Fibroblast of lung (primary cell): ENCODE results near the gene SULF2. TPM values are rescaled to one million over a fixed set of nuclear protein-coding genes. Genes with fewer than 3 reads are reported as not detected.
"Not testable (repeated sequence)": the region's sequence is repeated elsewhere in the genome, so short reads cannot be mapped to it uniquely, and the experiment has no call there.

Source experiments
- DNase-seq, 2 donors: peaks; one replicate each; pipeline versions ENCODE4 v3.0.0 to v3.0.0-alpha.2; 2010; ENCODE audit warnings: low read depth in 2 of 2
- H2AFZ ChIP-seq: 2 replicates; pipeline ENCODE4 v1.5.1; 2012; ENCODE audit warnings: low read length, control low read depth, inconsistent platforms
- H3K27ac ChIP-seq: 2 replicates; pipeline ENCODE4 v1.5.1; 2011; ENCODE audit warnings: low read length, control low read depth; ENCODE audit not compliant: insufficient read depth
- H3K27me3 ChIP-seq: 2 replicates; pipeline ENCODE4 v1.5.1; 2011; ENCODE audit warnings: mild to moderate bottlenecking, low read length; ENCODE audit not compliant: control insufficient read depth, insufficient read depth
- H3K36me3 ChIP-seq: 2 replicates; pipeline ENCODE4 v1.5.1; 2011; ENCODE audit warnings: low read length; ENCODE audit not compliant: control insufficient read depth, insufficient read depth
- H3K4me1 ChIP-seq: 2 replicates; pipeline ENCODE4 v1.5.1; 2011; ENCODE audit warnings: low read length; ENCODE audit not compliant: control insufficient read depth, insufficient read depth; ENCODE audit errors: extremely low read depth
- H3K4me2 ChIP-seq: 2 replicates; pipeline ENCODE4 v1.5.1; 2011; ENCODE audit warnings: low read length, control low read depth; ENCODE audit not compliant: insufficient read depth; ENCODE audit errors: extremely low read depth
- H3K4me3 ChIP-seq, 4 experiments: fragments of 200-600 bp in 1 of 4; sonication (generic) in 1 of 4; replicated peaks in 1 of 4; 2 replicates each; pipeline ENCODE4 v1.5.1; 2011 to 2016; ENCODE audit warnings: low read length in 4 of 4, low read depth in 3 of 4, mild to moderate bottlenecking in 3 of 4, control low read depth in 2 of 4, inconsistent platforms in 1 of 4, mixed read lengths in 1 of 4; ENCODE audit not compliant: insufficient read depth in 1 of 4; ENCODE audit errors: control extremely low read depth in 1 of 4
- H3K79me2 ChIP-seq: 2 replicates; pipeline ENCODE4 v1.5.1; 2012; ENCODE audit warnings: mild to moderate bottlenecking, low read length, inconsistent platforms; ENCODE audit not compliant: control insufficient read depth, insufficient read depth
- H3K9ac ChIP-seq: 2 replicates; pipeline ENCODE4 v1.5.1; 2011; ENCODE audit warnings: mild to moderate bottlenecking, low read length, control low read depth; ENCODE audit not compliant: insufficient read depth
- H3K9me3 ChIP-seq: 2 replicates; pipeline ENCODE4 v1.5.1; 2012; ENCODE audit warnings: low read depth, low read length; ENCODE audit not compliant: control insufficient read depth, insufficient read depth
- H4K20me1 ChIP-seq: 2 replicates; pipeline ENCODE4 v1.5.1; 2011; ENCODE audit warnings: low read length; ENCODE audit not compliant: control insufficient read depth, insufficient read depth; ENCODE audit errors: extremely low read depth
- CTCF ChIP-seq, 2 donors: IDR thresholded peaks in 1 of 2; conservative IDR thresholded peaks in 1 of 2; 1 replicate in 1 of 2; 2 replicates in 1 of 2; pipeline ENCODE4 v1.5.1; 2011 to 2012; ENCODE audit warnings: low read length in 2 of 2, control low read depth in 1 of 2, inconsistent platforms in 1 of 2, low read depth in 1 of 2, mild to moderate bottlenecking in 1 of 2
- EZH2 ChIP-seq: IDR thresholded peaks from 2 replicates; pipeline ENCODE4 v1.5.1; 2012; ENCODE audit warnings: low read length, control low read depth, mild to moderate bottlenecking; ENCODE audit errors: missing control alignments
- polyA minus RNA-seq: library from RNA; depleted of rRNA, polyadenylated mRNA; stranded (reverse); fragments of >200 nt; gene quantifications from 2 replicates; pipeline ENCODE4 v1.2.3, GENCODE V29; 2011; ENCODE audit warnings: low replicate concordance
- polyA plus RNA-seq, 2 donors: library from polyadenylated mRNA; depleted of rRNA in 1 of 2; stranded (reverse) in 1 of 2; unstranded in 1 of 2; fragments of >200 nt; gene quantifications; 2 replicates each; pipeline ENCODE4 v1.2.1, GENCODE V29; 2011 to 2012; ENCODE audit warnings: missing spikeins in 1 of 2
- total RNA-seq: library from RNA; depleted of rRNA; stranded (reverse); fragments of >200 nt; gene quantifications from 2 replicates; pipeline ENCODE4 v1.2.1, GENCODE V29; 2014

Gene SULF2
- 9.6 and 28.0 TPM in 2 replicates for total RNA-seq
- 0.26 and 0.32 TPM in 2 replicates for polyA plus RNA-seq
- 0.98 and 1.6 TPM in 2 replicates for polyA plus RNA-seq (2012)
- 4.3 and 4.7 TPM in 2 replicates for polyA minus RNA-seq

DNA sequence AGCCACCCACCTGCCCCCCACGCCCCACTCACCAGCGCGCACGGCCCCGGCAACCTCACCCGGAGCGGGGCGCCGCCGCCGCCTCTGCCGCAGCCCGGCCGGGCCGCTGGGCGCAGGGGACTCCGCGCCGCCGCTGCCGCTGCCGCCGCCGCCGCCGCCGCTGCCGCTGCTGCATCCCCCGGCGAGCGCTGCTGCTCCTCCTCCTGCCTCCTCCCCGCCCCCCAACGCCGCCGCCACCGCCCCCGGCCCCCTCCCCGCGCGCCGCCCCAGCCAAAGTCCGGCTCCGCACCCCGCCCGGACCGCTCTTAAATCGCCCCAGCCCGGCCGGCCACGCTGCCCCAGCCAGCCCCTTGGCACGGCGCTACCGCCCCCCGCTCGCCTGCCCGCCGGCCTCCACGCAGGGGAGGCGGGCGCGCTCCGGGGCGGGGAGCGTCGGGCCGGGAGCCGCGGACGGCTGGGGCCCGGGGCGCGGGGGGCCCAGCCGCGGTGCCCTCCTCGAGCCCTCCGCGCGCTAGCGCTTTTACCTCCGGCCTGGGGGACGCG is at the start of gene SULF2:
TSS of gene SULF2 (minus strand) at position 171 of the 543 bp plus-strand sequence. CDS start 28,118 bp downstream, outside the sequence.
- no peaks in the 10 kb centered on the region for H3K9me3 ChIP-seq
- peak within 1 kb of the TSS; percentile 32 for H3K4me2 ChIP-seq
- TF ChIP-seq EZH2 (no peak), CTCF (conservative IDR thresholded peaks at IDR 0.05 in 1 of 2, IDR thresholded peaks at IDR 0.05 in 1 of 2; ENCODE audit: low read depth in 1 of 2, low read length in 2 of 2) (no peak)
- no peaks in the 10 kb centered on the region for H3K4me1 ChIP-seq
- DNase-seq: peak in 1 of 2 donors; percentile 52
- peaks cover 29% of the 10 kb centered on the region for H3K27me3 ChIP-seq
- H3K79me2 ChIP-seq: no peaks in the 10 kb centered on the region
- no peak within 1 kb of the TSS for H3K9ac ChIP-seq
- H4K20me1 ChIP-seq: no peaks in the 10 kb centered on the region
- no peaks in the 10 kb centered on the region for H3K36me3 ChIP-seq
- H2AFZ ChIP-seq: peak within 1 kb of the TSS; percentile 7
- no peak within 1 kb of the TSS for H3K27ac ChIP-seq
- H3K4me3 ChIP-seq: peak within 1 kb of the TSS; percentile 9 to 56 (median 30)

DNA sequence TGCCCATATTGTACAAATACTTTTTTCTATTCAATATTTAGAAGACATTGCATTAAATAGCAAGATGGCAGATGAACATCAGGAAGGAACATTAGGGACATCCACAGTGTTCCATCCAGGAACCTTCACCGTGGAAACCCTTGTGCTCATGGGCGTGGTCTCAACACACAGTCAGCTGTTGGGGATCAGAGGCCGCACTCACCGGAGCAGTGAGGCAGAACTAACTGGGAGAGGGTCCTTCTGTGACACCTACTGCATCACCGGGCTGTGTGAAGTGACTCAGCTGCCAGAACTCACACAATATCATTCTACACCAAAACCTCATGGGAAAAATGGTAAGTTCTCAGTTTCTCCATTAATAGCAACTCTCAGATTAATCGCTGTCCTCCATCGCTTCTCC is 46.4 kb upstream of the SULF2 start:
- not testable (repeated sequence) for H4K20me1 ChIP-seq, H3K4me2 ChIP-seq, H3K27ac ChIP-seq, H3K27me3 ChIP-seq, H3K9ac ChIP-seq, H3K4me3 ChIP-seq, H3K79me2 ChIP-seq, DNase-seq, H3K9me3 ChIP-seq, H2AFZ ChIP-seq, H3K36me3 ChIP-seq, H3K4me1 ChIP-seq

GRCh38 chr20:47826716-47827115 is 41.4 kb upstream of the SULF2 start:
- H3K9ac ChIP-seq, H3K36me3 ChIP-seq, H3K27me3 ChIP-seq, H3K4me3 ChIP-seq, H2AFZ ChIP-seq, H3K9me3 ChIP-seq, DNase-seq, H3K27ac ChIP-seq, H3K4me1 ChIP-seq, H4K20me1 ChIP-seq, H3K79me2 ChIP-seq, H3K4me2 ChIP-seq: not testable (repeated sequence)

DNA sequence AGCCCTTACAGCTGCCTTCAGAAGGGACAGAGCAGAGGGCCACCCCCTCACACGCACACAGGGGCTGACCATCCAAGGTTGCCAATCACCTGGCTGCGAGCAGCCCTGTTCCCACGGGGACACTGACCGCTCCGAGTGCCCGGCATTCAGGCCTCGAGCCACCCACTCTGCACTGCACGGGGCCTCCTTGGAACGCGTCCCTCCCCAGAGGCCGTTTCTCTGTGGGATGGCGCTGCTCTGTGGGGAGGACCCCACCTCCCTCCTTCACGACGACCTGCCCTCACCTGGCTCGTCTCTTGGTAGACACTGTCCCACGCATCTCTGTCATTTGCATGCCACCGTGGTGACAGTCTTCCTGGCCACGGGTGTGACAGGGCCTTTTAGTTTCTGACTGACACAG is 40.7 kb upstream of the SULF2 start:
- H3K4me3 ChIP-seq, H3K79me2 ChIP-seq, H4K20me1 ChIP-seq, H3K27ac ChIP-seq, H3K27me3 ChIP-seq, DNase-seq, H3K4me1 ChIP-seq, H3K9ac ChIP-seq, H3K9me3 ChIP-seq, H2AFZ ChIP-seq, H3K36me3 ChIP-seq, H3K4me2 ChIP-seq: not testable (repeated sequence)
